HUES6 (cell line): ENCODE data around the gene SPINK4.

Source experiments
- H3K27ac ChIP-seq: 2 replicates; pipeline ENCODE4 v1.7.0; 2013; ENCODE audit warnings: low read depth, mild to moderate bottlenecking, low read length, inconsistent platforms
- H3K27me3 ChIP-seq: 2 replicates; pipeline ENCODE4 v1.6.1; 2013; ENCODE audit warnings: low read length; ENCODE audit not compliant: control insufficient read depth, insufficient read depth
- H3K36me3 ChIP-seq: 2 replicates; pipeline ENCODE4 v1.6.1; 2013; ENCODE audit warnings: low read length; ENCODE audit not compliant: control insufficient read depth, insufficient read depth
- H3K4me1 ChIP-seq: 2 replicates; pipeline ENCODE4 v1.6.1; 2013; ENCODE audit warnings: low read length; ENCODE audit not compliant: control insufficient read depth, insufficient read depth
- H3K4me3 ChIP-seq: 2 replicates; pipeline ENCODE4 v1.5.1; 2013; ENCODE audit warnings: low read depth, low read length
- H3K9ac ChIP-seq: one replicate; pipeline ENCODE4 v1.6.1; 2013; ENCODE audit warnings: mild to moderate bottlenecking, low read length
- H3K9me3 ChIP-seq: 2 replicates; pipeline ENCODE4 v1.6.1; 2013; ENCODE audit warnings: low read depth, low read length; ENCODE audit not compliant: control insufficient read depth, insufficient read depth

Gene SPINK4

DNA sequence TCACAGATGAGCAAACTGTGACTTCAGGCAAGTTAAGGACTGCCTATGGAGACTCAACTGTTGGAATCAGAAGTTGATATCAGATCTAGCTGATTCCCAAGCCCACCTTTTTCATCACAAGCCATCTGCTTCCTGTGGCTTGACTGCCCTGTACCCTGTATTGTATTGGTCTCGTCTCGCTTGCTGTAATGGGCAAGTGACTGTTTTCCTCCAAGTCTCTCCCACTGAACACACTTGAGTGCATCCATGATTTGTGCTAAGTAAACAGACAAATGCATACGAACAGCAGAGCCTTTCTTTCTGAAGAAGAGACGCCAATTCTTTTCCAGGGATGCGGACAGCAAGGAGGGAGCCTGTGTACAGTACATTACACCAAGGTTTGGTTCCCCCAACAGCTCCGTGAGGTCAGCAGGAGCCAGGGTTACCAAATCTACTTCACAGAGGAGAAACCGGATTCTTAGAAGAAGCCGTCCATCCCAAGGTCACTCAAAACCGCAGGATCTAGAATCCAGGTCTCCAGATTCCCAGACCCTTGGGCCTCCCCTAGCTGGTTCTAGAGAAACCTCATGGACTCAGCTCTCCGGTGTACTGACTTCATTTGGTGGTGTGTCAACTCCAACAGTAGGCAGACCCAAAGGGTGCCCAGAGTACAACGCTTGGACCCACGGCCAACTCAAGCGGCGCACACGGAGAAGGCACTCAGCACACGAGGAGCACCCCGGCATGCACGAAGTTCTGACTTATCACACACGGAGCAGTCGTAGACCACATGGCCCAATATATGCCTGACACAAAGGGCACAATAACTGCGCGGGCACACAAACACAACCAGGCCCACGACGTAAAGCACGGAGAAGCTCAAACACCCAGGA, 23.4 kb downstream of the SPINK4 start:
- peaks cover 9% of the 10 kb centered on the region for H3K4me1 ChIP-seq
- no peaks in the 10 kb centered on the region for H3K9me3 ChIP-seq
- H3K27me3 ChIP-seq, result no peaks in the 10 kb centered on the region
- peak overlapping the region; percentile 88; the same call in 1 of the 2 replicates for H3K27ac ChIP-seq
- peak overlapping the region; percentile 91 for H3K9ac ChIP-seq
- H3K36me3 ChIP-seq, result peaks cover 61% of the 10 kb centered on the region
- H3K4me3 ChIP-seq, result peak overlapping the region; percentile 100

DNA sequence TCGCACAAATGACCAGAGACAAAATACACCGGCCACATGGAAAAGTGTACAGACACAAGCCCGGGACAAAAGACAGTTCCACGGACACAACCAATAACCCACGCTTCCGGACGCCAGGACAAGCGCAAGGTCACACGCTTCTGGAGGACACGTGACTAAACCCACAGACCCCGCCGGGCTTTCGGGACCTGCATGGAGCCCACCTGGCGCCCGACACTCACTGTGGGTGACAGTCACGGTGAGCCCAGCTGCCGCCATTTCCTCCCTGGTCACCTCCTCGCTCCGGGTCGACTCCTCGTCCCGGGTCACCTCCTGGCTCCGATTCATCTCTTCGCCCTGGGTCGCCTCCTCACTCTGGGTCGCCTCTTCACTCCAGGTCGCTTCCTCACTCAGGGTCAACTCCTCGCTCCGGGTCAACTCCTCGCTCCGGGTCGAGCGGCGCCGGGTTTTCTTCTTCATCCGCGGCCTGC, 24.1 kb downstream of the SPINK4 start:
- no peaks in the 10 kb centered on the region for H3K9me3 ChIP-seq
- H3K36me3 ChIP-seq, result peaks cover 61% of the 10 kb centered on the region
- H3K4me1 ChIP-seq, result peaks cover 9% of the 10 kb centered on the region
- H3K27ac ChIP-seq, result peak overlapping the region; percentile 88; the same call in 1 of the 2 replicates
- H3K4me3 ChIP-seq, result peak overlapping the region; percentile 100
- H3K27me3 ChIP-seq, result no peaks in the 10 kb centered on the region
- H3K9ac ChIP-seq, result peak overlapping the region; percentile 91

GRCh38 chr9:33264473-33265177, 24.7 kb downstream of the SPINK4 start, which contains the start of the genes BAG1 and CHMP5:
TSS of gene BAG1 (minus strand) at chr9:33264708.
TSS of gene CHMP5 (plus strand) at chr9:33265049. CDS start at chr9:33265079, 30 bp downstream.
- Histone ChIP-seq H3K9ac (peak within 1 kb of the TSS; percentile 91), H3K4me3 (peak within 1 kb of the TSS; percentile 100), H3K36me3 (peaks cover 57% of the 10 kb centered on the region), H3K9me3 (no peaks in the 10 kb centered on the region), H3K27me3 (no peaks in the 10 kb centered on the region), H3K27ac (peak within 1 kb of the TSS; percentile 88; the same call in 1 of the 2 replicates), H3K4me1 (peaks cover 9% of the 10 kb centered on the region)

DNA sequence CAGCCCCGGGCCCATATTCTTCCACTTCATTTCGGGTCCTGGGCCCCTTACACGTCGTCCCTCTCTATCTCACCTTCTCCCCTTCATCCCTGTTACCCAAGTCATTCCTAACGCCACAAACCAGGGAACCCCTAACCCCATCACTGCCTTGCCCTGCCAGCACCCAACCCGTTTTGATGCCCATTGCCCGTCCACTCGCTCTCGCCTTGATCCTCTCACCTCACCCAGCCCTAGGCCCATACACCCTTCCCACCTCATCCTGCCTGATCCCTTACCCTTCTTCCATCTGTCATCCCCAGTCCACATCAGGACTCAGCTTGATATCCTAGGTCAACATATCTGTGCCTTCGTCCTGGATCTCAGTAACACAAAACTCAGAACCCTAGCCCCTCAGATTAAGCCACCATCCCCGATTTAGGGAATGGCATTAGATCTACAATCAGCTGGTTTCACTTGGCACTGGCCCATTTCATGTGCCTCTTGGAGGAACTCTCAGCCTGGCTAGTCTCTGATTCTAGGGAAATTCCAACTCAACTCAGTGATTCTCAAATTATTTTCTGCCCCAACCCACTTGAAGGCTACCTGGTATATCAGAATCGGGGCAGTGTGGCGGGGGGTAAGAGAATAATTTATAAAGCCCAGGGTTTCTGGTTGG, 25.4 kb downstream of the SPINK4 start:
- Histone ChIP-seq H3K27ac (no peak overlapping the region), H3K27me3 (no peaks in the 10 kb centered on the region), H3K9ac (peak overlapping the region; percentile 75), H3K4me3 (peak overlapping the region; percentile 100), H3K36me3 (peaks cover 56% of the 10 kb centered on the region), H3K9me3 (no peaks in the 10 kb centered on the region), H3K4me1 (peaks cover 9% of the 10 kb centered on the region)

GRCh38 chr9:33267151-33267767, 27.3 kb downstream of the SPINK4 start:
- peaks cover 9% of the 10 kb centered on the region for H3K4me1 ChIP-seq
- H3K36me3 ChIP-seq, result peaks cover 55% of the 10 kb centered on the region
- H3K9me3 ChIP-seq, result no peaks in the 10 kb centered on the region
- H3K4me3 ChIP-seq, result no peak overlapping the region
- no peak overlapping the region for H3K9ac ChIP-seq
- H3K27me3 ChIP-seq, result no peaks in the 10 kb centered on the region
- no peak overlapping the region for H3K27ac ChIP-seq

GRCh38 chr9:33270146-33270545, 30.2 kb downstream of the SPINK4 start:
- Histone ChIP-seq H3K4me1 (peaks cover 3% of the 10 kb centered on the region; the same call in 1 of the 2 replicates), H3K27ac (no peak overlapping the region), H3K36me3 (peaks cover 67% of the 10 kb centered on the region), H3K9ac (no peak overlapping the region), H3K4me3 (no peak overlapping the region), H3K9me3 (no peaks in the 10 kb centered on the region), H3K27me3 (no peaks in the 10 kb centered on the region)

DNA sequence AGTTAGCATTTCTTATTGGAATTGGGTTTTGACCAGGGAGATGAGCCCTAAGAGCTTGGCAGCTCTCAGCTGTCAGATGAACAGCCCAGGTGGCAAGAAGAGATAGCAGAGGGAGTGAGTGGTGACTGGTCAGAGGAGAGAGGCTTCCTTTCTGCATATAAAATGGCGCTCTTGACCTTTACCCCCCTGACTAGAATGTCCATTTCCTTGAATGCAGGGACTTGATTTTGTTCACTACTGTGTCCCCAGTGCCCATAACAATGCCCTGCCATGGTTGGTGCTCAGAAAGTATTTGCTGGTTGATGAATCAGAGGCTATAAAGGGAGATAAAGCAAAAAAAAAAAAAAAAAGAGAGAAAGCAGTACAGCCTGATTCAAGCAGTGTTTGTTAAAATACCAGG, 32.1 kb downstream of the SPINK4 start:
- no peak overlapping the region for H3K9ac ChIP-seq
- no peak overlapping the region for H3K27ac ChIP-seq
- peaks cover 78% of the 10 kb centered on the region for H3K36me3 ChIP-seq
- H3K27me3 ChIP-seq, result no peaks in the 10 kb centered on the region
- H3K4me1 ChIP-seq, result no peaks in the 10 kb centered on the region
- no peak overlapping the region for H3K4me3 ChIP-seq
- no peaks in the 10 kb centered on the region for H3K9me3 ChIP-seq

GRCh38 chr9:33273266-33273971, 33.5 kb downstream of the SPINK4 start:
- Histone ChIP-seq H3K36me3 (peaks cover 78% of the 10 kb centered on the region), H3K9me3 (no peaks in the 10 kb centered on the region), H3K27ac (no peak overlapping the region), H3K4me3 (no peak overlapping the region), H3K4me1 (no peaks in the 10 kb centered on the region), H3K27me3 (no peaks in the 10 kb centered on the region), H3K9ac (no peak overlapping the region)

- H3K27ac ChIP-seq, result no peak overlapping the region
- no peak overlapping the region for H3K9ac ChIP-seq
- peaks cover 78% of the 10 kb centered on the region for H3K36me3 ChIP-seq
- H3K9me3 ChIP-seq, result no peaks in the 10 kb centered on the region
- H3K27me3 ChIP-seq, result no peaks in the 10 kb centered on the region
- no peaks in the 10 kb centered on the region for H3K4me1 ChIP-seq
- no peak overlapping the region for H3K4me3 ChIP-seq
These were observed 34.0 kb downstream of the SPINK4 start for GRCh38 chr9:33273972-33274328.

DNA sequence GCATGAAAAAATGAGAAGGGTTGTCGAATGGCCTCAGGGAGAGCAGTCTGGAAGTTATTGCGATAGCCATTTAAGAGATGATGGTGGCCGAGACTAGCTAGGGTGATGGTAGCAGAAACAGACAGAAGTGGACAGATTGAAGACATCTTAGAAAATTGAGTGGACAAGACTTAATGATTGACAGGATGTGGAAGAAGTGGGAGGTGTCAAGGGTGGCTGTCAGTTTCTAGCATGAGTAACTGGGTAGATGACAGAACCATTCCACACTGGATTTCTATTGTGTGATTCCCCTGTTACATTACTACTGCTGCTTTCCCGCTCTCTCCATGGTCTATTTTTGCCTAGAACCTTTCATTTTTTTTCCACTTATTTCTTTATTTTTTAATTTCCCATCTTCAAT, 37.5 kb downstream of the SPINK4 start:
- no peak overlapping the region for H3K9ac ChIP-seq
- no peaks in the 10 kb centered on the region for H3K9me3 ChIP-seq
- no peaks in the 10 kb centered on the region for H3K27me3 ChIP-seq
- H3K4me1 ChIP-seq, result no peaks in the 10 kb centered on the region
- H3K4me3 ChIP-seq, result no peak overlapping the region
- no peak overlapping the region for H3K27ac ChIP-seq
- H3K36me3 ChIP-seq, result peaks cover 75% of the 10 kb centered on the region
